Erythroblast (primary cell): ENCODE measurements around the gene ZFPM1.

Experiments
- DNase-seq, 2 experiments: peaks; one replicate each; lab custom pipeline; 2025; lab: John Stamatoyannopoulos, UW
- GATA1 ChIP-seq: IDR thresholded peaks from 2 replicates; pipeline ENCODE4 v1.6.1; 2011; ENCODE audit warnings: low read depth, mild to moderate bottlenecking, control low read depth, low read length, moderate library complexity
- POLR2A ChIP-seq: IDR thresholded peaks from 2 replicates; pipeline ENCODE4 v1.6.1; 2011; ENCODE audit warnings: mild to moderate bottlenecking, low read length

The ZFPM1 gene

DNA sequence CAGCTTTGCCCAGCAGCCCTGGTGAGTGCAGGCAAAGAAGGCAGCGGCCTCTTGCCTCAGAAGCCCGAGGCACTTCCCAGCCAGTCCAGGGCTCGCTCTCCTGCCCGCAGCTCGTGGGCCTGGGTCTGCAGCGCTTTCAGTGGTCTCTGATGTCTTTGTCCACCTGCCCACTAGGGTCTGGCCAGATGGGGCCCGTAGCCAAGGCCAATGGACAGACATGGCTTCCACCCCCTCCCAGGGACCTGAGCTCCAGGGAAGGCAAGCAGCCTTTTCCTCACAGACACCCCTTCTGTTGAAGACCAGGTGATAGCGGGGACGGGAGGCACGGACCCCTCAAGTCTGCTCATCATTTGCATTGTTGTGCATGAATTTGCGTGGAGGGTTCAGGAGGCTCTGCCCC lies 83.4 kb downstream of the ZFPM1 start:
- DNase-seq: no peak

DNA sequence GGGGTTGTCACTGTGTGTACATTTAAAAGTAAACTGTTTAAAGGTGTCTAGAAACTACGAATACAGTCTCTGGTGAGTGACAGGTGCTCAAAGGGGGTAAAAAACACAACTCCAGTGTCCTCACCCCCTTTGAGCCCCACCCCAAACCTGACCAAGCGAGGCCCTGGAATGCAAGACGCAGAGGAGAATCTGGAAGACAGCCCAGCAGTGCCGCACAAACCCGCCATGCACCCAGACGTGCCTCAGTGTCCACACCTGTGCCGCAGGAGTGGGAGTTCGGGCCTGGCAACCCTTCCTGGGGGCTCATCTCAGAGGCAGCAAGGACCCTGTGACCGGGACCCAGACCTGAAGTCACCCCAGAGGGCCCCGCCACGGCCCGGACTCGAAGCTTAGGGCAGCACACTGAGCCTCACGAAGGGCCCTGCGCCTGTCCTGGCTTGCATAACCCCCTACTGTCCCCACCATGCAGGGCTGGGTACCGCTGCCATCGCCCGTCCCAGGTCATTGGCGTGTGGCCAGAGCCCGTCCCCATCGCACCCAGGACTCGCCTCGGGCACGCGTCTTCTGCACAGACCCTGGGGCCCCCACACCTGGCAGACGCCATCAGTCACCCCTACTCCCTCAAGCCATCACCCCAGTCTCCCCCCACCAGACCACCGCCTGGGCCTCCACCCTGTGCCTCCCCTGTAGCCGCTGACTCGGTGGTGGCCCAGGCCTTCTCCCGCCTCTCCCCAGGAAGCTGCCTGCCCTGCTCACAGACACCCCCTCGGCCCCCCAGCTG lies 84.1 kb downstream of the ZFPM1 start:
- TF ChIP-seq GATA1 (no peak), POLR2A (no peak)
- peak; percentile 50 to 54 for DNase-seq

More for the DNA sequence above, 83.4 kb downstream of the ZFPM1 start:
- TF ChIP-seq POLR2A (no peak), GATA1 (no peak)

DNA sequence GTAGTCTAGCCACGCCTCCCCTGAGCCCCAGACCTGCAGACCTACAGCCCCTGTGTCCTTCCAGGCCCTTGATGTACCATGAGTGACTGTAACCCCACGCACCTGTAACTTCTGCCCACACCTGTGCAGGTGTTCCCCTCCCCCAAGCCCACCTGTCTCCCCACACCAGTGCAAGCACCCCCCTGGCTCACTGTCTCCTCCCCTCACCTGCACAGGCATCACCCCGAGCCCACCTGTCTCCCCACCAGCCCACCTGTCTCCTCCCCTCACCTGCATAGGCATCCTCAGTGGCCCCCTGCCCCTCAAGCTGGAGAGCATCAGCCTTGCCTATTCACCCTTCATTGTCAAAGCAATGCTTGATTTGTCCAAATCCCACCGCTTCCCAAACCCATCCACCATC lies 84.8 kb downstream of the ZFPM1 start:
- DNase-seq: no peak
- TF ChIP-seq GATA1: no peak
- TF ChIP-seq POLR2A: peak; percentile 2

DNA sequence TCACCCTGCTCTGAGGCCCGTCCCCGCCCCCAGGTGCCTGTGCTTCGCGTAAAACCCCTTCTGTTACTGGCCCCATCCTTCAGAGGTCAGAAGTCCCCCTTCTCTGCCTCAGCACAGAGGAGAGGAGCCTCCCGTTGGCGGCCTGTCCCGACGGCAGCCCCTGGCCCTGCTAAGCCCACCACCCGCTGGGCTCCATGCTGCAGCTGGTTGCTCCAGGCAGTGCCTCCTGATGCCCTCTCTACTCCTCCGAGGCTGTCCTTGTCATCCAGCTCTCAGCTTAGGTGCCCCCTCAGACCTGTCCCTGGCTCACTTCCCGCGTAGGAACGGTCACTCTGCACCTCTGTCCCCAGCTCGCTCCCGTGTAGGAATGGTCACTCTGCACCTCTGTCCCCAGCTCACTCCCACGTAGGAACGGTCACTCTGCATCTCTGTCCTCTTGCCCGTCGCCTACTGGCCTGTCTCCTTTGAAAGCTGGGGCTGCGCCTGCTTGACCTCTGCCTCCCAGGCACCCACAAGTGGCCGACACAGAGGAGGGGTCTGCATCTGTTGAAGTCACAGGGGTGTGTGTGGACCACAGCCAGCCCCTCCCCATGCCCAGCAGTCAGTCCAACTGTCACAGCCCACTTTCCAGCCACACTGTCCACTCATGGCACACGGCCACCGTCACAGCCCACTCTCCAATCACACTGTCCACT lies 85.4 kb downstream of the ZFPM1 start:
- no peak for DNase-seq
- TF ChIP-seq POLR2A (no peak), GATA1 (no peak)

DNA sequence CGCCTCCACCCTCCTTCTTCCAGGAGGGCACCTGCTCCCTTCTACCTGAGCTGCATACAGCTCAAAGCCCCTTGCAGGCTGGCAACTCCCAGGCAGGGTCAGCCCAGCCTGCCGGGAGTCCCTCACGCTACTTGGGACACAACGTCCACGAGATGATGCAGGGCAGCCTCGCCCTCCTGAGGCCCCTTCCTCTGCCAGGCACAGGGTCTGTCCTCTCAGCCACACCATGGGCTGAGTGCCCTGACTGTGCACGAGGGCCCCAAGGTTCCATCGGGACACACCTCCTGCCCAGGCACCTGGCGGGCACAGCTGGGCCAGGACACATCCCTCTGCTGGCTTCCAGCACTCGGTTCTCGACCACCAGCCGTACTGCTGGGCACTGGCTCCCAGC lies 86.2 kb downstream of the ZFPM1 start:
- TF ChIP-seq GATA1: no peak
- TF ChIP-seq POLR2A: no peak
- DNase-seq: no peak

DNA sequence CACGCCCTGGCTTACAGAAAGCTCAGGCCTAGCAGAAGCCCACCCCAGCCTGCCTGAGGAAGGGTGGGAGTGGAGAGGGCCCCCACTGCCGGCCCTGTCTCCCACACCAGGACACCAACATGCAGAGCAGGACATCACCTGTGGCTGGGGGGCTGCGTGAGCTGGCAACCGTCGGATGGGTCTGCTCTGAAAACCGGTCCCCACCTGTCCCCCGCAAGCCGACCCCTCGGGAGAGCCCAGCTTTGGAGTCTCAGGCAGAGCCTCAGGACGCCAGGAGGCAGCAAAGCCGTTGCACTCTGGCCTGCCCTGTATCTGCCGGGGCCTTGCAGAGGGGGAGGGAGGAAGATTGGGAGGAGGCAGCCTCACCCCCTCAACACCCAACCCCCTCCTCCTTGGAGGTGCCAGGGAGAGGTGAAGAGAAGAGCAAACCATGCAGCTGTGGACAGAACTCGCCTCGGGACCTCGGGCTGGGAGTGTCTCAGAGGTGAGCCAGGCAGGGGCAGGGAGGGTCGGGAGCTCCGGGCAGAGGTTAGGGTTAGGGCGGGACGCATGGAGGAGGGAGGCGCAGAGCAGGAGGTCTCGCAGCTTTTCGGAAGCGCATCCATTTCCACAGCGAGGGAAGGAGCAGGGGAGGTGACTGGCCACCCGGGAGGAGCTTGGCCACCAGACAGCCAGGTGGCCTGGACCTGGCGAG lies 86.7 kb downstream of the ZFPM1 start:
- no peak for DNase-seq
- no peak for TF ChIP-seq GATA1
- no peak for TF ChIP-seq POLR2A

DNA sequence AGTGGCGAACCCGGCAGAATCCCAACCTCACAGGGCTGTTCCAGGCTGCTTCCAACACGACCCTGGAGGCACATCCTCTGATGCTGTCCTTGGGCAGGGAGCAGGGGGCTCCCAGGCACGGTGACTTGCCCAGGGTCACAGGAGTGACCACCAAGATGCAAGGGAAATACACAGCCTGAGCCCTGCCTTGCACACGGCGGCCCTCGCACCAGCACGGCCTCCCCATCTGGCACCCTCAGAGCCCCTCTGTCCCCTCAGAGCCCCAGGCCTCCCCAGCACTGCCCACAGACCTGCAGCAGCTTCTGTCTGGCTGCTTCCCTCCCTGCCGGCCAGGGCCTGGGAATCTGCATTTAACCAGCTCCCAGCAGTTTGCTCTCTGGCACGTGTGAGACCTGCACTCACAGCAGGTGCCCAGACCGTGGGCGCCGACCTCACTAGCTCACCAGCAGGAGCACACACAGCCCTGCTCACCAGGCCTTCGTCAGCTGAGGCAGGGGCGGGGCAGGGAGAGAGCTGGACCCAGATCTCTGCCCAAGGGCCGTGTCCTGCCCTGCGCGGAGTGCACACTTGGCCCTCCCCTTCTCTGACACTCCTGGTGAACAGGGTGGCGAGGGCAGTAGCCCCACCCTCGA lies 87.4 kb downstream of the ZFPM1 start:
- no peak for TF ChIP-seq GATA1
- TF ChIP-seq POLR2A: no peak
- DNase-seq: no peak

DNA sequence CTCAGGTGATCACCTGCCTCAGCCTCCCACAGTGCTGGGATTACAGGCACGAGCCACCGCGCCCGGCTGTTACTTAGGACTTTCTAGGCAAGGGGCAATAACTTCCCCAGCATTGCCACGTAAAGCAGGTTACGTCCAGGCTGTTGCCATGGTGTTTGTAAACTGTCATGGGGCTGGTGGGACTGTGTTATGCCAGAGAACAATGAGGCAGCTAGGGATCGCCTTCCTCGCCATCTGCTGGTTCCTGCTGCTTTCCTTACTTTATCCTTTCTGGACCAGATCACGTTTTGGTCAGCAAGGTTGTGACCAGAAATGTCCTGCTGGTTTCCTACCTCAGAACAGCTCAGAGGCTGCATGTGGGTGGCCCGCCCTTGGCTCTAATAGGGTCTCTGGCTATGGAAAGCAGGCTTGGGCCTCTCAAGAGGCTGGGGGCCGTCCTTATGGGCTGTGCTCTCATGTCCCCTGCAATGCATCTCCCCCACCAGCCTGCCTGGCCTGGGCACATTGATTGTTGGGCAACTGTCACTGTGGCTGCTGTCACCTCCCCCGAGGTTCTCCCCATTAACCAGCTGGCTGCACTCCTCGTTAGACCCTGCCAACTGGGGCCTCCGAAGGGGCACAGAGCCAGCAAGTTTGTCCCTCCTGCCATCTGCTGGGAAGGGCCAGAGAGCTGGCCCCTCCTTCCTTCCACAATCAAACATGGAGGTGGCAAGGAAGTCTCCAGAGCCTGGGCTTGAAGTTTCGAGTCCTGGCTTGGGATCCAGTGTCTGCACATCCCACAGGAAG lies 88.9 kb downstream of the ZFPM1 start:
- TF ChIP-seq POLR2A (no peak), GATA1 (no peak)

DNA sequence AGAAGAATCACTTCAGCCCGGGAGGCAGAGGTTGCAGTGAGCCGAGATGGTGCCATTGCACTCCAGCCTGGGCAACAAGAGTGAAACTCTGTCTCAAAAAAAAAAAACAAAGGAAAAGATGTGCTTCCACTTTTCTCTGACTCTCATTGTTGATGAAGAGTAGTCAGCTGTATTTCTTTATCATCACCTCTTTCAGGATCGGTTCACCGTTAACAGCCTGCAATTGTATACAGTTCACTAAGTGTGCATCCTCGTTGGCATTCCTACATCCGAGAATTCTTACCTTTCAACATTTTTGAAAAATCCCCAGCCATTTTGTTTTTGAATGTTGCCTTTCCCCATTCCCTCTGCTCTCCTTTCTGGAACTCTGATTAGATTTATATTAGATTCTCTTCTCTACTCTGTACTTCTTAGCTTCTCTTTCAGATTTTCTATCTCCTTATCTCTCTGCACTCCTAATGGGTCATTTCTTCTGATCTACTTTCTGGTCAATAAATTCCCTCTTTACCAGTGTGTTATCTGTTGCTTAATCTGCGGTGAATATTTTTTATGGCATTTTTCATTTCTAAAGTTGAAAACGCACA lies 90.2 kb downstream of the ZFPM1 start:
- TF ChIP-seq POLR2A (no peak), GATA1 (no peak)
- no peak for DNase-seq

More for the DNA sequence above, 88.9 kb downstream of the ZFPM1 start:
- DNase-seq: no peak

DNA sequence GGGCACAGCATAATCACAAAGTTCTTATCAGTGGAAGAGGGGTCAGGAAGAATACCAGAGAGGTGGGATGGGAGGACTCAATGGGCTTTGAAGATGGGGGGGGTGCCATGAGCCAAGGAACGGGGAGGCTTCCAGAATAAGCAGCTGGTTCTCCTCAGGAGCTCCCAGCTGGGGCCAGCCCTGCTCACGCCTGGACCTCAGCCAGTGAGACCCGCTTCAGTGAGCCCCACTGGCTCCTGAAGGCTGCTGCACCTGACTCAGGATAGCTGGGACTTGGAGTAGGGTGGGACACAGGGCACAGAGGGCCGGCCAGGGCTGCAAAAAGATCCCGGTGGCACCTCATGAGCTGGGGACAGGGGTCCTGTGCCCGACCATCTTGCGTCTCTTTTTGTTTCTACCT lies 92.7 kb downstream of the ZFPM1 start:
- TF ChIP-seq GATA1 (no peak), POLR2A (no peak)

DNA sequence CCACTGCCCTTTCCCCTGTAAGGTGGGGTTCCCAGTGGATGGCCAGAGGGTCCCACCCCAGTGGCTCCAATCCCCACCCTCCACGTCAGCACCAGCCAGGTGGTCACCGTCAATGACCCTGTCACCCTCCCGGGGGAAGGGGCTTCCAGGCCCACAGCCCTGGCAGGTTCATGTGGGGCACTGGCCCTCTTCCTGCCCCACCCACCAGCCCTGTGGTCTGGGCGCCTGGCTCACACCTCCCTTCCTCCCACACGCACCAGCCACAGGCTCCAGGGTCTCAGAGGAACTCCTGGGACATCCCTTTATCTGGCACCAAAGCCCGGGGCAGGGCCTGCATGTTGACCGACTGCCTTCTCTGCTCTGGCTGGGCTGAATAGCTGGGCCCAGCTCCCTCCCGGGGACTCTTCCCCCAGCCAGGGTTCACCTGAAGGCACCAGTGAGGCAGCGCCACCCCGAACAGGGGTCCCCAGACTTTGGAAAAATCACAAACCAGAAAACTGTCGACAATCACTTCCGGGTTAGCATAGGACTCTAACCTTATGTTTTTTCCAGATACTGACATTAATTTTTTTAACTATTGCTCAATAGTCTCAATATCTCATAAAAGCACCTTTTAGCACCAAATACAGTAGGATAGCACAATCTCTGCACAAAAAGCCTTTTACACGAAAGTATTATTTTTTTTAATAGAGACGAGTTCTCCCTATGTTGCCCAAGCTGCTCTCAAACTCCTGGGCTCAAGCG lies 95.2 kb downstream of the ZFPM1 start:
- TF ChIP-seq POLR2A (no peak), GATA1 (no peak)
- no peak for DNase-seq

More for the DNA sequence above, 92.7 kb downstream of the ZFPM1 start:
- no peak for DNase-seq

DNA sequence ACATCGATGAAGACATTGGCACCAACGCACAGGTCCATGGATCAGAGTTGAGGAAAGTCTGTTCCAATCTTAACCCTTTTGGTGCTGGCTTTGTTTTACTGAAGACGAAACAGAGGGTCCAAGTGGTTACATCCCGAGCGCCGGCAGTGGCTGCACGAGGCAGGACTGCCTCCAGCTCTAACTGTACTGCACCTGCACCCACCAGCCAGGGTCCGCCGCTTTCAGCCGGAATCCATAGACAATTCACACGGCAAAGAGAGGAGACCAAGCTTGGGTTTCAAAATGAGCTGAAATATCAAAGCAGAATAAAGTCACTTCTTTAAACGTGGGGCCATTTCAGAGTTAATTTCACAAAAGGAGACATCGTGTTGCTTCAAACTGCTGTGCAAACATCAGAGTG lies 95.9 kb downstream of the ZFPM1 start:
- TF ChIP-seq GATA1: no peak
- no peak for TF ChIP-seq POLR2A
- DNase-seq: no peak
